ENCODE measurements around the gene GAS5.
A peak's percentile ranks its signal among the peaks of the same experiment; 100 is the strongest.
"Not testable (repeated sequence)": the region's sequence is repeated elsewhere in the genome, so short reads cannot be mapped to it uniquely, and the experiment has no call there.

GAS5 gene

DNA sequence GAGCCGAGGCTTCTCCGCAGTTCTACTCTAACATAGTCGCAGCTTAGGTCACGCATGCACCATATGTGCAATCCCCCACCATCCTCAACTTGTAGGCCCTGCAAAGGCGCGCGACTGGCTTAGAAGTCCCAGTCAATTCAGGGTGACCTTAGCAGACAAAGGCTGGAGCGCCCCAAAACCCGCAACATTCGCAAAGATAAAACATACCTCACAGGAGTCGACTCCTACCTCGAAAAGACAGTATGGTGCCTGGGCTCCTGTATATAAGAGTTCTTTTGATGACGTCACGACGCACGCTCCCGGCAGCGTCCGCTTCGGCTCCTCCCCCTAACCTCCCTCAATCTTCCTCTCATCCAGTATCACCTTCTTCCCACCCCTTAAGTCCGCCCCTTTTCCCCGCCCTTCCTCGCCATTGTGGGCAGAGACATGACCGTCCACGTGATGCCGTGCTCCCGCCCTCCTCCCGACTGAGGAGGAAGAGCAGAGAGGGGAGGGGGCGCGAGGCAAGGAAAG lies at the start of gene GAS5:
Gene GAS5 (minus strand): TSS at position 237 of the 513 bp plus-strand sequence.
- DNase-seq, result peak; percentile 100

DNA sequence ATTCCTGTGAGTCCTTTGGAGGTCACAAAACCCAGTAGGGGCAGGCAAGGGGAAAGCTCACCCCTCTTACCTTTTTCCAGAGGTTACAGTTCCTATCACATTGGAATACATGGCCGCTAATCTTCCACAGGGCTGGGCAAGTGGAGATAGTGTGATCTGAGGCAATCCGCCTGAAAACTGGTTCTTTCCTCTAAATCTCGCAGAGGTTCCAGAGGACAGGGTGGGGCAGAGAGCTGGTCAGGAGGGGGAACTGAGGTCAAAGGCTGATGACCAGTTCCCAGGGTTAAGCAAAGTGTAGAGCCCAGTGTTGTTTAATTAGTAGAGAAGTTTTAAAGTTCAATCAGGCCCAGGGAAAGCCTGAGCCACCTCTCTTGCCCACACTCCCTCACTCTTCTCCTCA lies 49.4 kb upstream of the GAS5 start, which contains the start of gene SERPINC1:
Gene SERPINC1 (minus strand): TSS at position 179 of the 400 bp plus-strand sequence. CDS start 68 bp downstream, at position 111.
- no peak for DNase-seq

DNA sequence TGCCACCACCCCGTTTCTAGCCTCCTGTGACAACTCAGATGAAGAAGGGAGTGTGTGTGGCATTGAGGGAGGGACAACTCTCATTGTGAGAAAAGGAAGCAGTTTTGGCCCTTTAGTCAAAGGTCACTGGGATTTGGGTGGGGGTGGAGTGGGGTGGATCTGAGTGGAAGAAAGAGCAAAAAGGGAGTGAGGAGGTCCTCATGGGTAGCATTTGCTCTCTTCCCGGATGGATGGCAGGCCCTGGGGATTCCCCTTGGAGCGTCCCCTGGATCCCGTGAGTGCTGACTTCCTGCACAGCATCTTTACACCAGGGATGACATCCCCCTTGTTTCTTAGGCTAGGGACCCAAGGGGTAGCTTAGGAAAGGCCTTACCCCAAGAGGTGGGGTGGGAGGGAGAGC lies 48.9 kb upstream of the GAS5 start:
- no peak for DNase-seq

DNA sequence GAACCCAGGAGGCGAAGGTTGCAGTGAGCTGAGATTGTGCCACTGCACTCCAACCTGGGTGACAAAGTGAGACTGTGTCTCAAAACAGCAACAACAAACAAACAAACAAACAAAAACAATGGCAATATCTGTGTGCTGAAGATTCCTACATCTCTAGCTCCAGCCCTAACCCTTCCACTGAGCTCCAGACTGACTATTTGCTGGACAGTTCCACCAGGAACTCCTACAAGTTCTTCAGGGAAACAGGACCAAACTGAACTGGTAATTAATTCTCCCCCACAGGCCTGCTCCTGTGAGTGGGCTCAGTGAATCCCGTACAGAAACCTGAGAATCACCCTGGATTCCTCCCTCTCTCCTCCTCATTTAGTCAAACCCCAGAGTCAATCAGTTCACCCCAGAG lies 47.8 kb upstream of the GAS5 start:
- no peak for DNase-seq

DNA sequence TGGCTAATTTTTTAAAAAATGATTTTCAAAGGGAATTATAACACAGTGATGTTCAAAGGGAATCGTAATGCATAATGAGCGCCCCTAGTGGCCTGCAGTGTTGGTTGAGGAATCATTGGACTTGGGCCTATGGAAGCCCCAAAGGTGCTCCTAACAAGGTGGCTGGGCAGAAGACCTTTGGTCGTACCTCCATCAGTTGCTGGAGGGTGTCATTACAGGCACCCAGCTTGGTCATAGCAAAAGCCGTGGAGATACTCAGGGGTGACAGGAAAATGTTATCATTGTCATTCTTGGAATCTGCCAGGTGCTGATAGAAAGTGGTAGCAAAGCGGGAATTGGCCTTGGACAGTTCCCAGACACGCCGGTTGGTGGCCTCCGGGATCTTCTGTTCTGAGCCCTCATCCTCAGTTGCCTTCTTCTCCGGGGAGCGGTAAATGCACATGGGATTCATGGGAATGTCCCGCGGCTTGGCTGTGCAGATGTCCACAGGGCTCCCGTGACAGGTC lies 46.6 kb upstream of the GAS5 start:
- DNase-seq, result peak; percentile 26

DNA sequence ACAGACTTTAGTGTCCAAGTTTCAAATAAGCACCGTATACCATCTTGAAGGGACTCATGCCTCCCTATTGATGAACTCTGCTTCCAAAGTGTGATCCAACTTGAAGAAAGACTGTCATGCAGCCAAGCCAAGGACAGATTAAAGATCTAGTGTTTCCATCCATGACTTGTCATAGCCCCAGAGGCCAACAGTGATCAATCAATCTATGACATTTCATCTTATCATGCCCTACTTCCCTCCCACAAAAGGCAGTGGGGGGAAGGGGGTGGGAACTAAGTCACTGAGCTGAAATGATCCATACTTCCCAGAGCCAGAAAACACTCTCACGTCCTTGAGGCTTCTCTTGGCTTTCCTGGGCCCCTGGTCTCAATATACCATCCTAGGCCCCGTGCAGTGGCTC lies 45.3 kb upstream of the GAS5 start:
- DNase-seq, result no peak

DNA sequence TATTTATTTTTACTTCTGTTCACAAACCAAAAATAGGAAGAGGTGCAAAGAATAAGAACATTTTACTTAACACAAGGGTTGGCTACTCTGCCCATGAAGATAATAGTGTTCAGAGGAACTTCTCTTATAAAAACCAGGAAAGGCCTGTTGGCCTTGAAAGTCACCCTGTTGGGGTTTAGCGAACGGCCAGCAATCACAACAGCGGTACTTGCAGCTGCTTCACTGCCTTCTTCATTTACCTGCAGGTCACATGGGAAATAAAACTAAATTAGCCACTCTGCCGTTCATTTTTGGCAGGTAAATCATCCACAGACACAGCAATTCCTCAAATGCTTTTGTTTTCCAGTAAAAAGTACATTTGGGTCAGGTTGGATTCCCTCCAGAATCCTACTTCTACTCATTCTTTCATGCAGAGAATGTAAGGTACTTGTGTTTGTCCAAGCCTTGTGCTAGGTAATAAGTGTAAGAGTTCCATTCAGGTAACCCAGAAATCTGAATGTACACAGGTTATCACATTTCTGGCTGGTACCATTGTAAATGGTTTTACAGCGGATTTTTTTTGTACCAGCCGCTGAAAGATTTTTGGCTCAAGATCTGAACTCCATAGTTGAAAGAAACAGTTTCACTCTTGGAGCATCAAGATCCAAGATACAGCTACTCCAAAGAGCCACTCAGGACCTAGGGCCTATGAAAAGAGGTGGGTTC lies 36.2 kb upstream of the GAS5 start:
- DNase-seq, result no peak

DNA sequence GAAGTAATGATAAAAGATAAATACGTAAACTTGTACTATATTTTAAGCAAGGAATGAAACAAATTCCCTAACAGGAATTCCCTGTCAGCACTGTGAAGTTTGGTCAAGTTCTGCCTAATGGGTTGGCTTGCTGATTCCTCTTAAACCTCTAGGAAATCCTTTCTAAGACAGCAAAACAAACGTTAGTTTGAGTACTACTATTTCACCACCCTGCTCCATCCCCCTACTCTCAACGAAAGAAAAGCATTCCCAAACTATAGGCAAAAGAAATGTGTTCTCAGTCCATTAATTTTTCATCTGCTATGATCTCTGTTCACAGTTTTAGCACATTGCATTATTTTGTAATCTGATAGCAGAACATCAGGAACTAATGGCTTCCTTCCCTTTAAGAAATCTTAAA lies 33.2 kb upstream of the GAS5 start:
- no peak for DNase-seq

DNA sequence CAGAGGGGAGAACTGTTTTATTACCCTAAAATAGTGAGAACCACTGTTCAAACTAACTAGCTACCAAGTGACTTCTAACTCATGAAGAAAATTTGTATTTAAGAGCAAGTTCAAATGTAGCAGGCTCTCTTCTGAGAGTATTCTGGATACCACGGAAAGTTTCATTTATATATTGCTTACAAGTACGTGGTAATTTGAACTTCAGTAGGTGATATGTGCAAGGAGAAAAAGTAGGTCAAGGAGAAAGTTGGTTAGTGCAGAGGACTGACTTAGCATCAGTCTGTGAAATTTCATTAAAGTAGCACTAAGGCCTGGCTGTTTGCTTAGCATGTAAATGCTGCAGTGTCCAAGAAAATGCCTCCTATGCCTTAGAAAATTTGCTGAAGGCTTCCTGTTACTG lies 32.6 kb upstream of the GAS5 start:
- DNase-seq, result no peak

DNA sequence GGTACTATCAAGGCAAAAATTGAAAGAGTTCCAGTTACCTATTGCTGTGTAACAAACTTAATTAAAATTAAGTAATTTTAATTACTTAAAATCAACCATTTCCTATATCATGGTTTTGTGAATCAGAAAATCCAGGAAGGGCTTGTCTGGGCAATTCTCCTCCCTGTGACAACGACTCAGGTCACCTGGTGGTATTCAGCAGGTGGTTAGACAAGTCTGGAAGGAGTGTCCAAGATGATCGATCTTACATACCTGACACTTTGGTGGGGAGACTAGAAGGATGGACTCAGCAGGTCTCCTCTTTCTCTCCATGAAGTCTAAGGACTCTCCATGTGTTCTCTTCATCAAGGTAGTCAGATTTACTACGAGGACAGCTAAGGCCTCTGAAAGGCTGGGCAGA lies 26.4 kb upstream of the GAS5 start:
- DNase-seq, result no peak

DNA sequence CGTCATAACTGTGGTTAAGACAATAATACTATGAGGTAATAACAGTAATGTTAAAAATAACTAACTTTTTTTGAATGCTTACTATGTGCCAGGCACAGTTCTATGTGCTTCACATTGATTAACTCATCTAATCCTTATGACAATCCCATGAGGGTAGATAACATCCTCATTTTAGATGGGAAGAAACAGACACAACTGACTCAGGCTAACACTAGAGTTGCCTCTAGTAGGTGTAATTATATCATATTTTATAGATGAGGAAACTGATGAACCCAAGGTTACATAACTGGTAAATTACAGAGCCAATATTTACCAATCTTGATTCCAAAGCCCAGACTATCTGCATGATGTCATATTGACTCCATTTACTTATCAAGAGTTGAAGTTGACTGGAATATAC lies 25.8 kb upstream of the GAS5 start:
- DNase-seq, result no peak

DNA sequence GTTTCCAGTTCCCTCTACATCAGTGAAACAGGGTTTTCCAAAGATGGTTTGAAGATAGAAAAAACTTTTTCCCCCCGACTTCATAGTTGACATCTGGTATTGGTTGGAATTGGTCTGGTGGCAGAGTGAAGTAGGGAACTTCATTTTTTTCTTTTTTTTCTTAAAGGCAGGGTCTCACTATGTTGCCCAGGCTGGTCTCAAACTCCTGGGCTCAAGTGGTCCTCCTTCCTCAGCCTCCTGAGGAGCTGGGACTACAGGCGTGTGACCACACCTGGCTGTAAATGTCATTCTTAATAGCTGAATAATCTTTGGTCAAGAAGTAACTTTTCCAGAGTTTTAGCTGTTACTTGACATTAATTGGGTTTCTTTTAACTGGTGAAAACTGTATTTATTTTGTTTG lies 22.1 kb upstream of the GAS5 start:
- no peak for DNase-seq

DNA sequence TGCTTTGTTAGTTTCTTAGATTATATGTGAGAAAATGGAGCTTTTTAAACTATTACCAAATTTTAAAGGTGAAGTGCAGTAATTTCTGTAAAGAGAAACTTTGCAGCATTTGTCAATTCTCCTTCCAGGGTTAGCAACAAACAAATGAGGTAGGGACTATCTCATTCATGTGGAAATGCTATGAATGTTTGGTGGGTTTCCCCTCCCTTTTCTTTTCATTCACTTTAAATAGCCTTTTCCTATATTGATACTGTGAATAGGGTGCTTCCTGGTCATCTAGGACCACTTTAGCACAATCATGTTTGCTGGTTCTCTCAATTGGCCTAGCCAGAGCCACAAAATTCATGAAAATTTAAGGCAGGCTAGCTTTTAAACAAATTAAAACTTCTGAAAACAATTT lies 21.0 kb upstream of the GAS5 start:
- DNase-seq, result no peak

DNA sequence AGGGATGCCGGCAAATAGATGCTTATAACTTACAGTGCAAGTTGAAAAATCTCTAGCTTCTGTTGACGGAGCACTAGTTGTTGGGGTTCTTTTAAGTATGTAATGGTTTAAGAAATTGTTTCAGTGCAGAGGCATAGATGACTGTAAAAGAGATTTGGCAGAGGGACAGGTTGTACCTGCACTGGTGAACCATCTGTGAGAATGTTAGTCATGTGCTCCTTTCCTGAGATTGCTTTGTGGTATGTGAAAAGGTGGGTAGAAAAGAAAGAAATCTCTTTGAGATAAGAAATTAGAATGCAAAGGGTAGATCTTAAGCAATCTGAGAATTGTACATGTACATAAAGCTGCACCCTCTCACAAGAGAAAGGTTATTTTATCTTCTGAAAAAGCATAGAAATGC lies 19.8 kb upstream of the GAS5 start:
- DNase-seq, result no peak

DNA sequence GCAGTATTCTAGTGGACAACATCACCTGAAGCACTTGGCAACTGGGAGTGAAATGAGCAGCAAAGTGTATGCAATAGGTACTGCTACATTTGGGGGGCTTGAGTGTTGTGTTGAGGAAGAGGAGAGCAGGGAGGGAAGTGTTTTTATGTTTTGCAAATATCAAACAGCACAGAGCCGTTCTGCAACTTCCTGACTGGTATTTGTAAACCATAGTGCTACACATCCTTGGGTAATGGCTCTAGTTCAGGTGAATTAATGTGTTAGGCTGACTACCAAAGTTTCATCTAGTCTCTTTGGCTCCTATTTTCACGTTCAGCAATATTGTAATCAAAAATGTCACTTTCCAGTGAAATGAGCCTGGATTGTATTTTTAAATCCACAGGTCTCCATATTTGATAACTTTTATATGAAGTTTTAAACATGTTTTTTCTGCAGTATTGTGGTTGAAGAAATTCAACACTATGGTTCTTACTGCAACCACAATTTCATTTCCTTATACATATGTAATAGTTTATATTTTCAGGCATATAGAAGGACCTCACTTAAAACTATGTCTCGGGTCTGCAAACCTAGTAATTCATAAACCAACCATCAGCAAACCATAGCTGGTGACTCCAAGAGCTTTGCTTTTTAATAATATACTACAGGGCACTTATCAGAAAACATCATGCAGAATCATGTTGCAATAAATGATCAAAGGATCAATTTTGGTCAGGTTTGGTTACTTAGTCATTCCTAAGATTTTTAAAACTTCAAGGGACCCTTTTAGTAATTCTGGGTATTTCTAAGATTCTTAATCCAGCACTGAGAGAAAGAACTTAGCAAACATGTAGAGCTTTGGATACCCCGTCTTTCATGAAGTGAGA lies 19.2 kb upstream of the GAS5 start:
- DNase-seq, result no peak

DNA sequence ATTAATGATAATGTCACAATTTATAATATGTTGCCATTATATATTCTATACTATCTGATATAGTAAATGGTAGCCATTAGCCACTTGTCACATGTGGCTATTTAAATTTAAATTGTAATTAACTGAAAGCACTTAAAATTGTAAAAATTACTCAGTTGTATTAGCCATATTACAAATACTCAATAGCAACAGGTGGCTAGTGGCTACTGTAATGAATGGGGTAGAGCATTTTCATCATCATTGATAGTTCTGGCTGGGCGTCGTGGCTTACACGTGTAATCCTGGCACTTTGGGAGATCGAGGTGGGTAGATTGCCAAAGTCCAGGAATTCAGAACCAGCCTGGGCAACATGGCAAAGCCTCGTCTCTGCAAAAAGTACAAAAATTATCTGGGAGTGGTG lies 16.9 kb upstream of the GAS5 start:
- DNase-seq, result no peak

DNA sequence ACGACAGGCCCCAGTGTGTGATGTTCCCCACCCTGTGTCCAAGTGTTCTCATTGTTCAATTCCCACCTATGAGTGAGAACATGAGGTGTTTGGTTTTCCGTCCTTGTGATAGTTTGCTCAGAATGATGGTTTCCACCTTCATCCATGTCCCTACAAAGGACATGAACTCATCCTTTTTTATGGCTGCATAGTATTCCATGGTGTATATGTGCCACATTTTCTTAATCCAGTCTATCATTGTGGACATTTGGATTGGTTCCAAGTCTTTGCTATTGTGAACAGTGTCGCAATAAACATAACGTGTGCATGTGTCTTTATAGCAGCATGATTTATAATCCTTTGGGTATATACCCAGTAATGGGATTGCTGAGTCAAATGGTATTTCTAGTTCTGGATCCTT lies 13.3 kb upstream of the GAS5 start:
- DNase-seq, result not testable (repeated sequence)

DNA sequence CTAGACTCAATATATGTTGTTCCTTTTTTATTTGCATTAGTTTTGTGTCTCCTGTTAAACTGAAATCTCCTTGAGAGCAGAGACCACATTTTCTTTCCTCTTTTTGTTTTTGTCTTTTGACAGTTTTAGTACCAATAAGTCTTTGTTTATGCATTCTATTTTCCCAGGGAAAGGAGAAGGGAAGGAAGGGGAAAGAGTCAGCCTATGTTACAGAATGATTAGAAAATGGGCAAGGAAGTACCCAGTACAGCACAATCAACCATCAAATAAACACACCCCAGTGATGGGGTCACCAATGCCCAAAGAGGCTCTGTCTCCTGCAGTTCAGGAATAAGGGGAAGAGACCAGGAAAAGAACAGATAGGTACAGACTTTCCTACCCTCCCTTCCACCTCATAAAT lies 10.5 kb upstream of the GAS5 start:
- DNase-seq, result no peak

DNA sequence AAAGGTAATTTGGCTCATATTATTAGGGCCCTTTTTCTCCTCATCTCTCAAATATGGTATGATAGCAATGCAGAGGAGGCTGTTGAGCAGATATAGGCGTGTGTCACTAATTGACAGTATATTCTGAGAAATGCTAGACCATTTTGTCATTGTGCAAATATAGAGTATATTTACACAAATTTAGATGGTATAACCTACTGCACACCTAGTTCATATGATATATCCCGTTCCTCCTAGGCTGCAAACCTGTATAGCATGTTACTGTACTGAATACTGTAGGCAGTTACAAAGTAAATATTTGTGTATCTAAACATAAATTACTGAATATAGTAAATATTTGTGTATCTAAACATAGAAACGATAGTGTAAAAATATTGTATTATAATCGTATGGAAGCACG lies 8.9 kb upstream of the GAS5 start:
- no peak for DNase-seq

DNA sequence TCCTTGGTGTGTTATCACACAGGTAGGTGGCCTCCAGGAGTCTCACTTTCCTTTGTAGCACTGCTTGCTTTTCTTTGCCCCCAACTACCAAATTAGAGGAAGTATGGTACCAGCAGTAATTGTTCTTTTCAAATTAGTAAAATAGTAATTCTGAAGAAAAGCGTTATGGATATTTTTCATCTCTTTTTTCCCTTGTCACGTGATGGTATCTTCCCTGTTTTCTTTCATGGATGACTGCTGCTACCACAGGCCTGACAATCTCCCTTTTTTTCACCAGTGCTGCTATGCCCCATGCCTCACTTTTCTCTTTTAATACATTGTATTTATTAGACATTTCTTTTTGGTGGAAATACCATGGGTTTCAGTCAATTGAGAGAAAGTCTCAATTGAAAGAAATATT lies 3.7 kb upstream of the GAS5 start:
- DNase-seq, result no peak

DNA sequence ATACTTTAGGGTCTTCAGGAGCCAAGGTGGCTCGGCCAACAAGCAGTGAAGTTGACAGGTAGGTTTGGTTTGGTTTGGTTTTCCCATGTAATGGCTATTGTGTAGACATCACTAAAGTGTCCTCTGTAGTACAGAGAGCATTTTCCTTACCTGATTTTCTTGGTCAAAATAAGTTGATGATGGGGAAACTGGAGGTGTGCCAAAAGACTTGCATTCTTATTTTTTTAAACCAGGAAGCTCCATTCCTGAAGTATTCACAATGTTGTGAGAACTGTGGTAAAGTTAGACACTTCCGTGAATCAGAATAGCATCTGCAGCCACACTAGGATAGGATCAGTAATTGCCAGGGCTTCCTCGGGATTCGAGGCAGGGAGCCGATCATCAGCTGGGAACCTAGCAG lies 3.3 kb upstream of the GAS5 start:
- DNase-seq, result no peak

DNA sequence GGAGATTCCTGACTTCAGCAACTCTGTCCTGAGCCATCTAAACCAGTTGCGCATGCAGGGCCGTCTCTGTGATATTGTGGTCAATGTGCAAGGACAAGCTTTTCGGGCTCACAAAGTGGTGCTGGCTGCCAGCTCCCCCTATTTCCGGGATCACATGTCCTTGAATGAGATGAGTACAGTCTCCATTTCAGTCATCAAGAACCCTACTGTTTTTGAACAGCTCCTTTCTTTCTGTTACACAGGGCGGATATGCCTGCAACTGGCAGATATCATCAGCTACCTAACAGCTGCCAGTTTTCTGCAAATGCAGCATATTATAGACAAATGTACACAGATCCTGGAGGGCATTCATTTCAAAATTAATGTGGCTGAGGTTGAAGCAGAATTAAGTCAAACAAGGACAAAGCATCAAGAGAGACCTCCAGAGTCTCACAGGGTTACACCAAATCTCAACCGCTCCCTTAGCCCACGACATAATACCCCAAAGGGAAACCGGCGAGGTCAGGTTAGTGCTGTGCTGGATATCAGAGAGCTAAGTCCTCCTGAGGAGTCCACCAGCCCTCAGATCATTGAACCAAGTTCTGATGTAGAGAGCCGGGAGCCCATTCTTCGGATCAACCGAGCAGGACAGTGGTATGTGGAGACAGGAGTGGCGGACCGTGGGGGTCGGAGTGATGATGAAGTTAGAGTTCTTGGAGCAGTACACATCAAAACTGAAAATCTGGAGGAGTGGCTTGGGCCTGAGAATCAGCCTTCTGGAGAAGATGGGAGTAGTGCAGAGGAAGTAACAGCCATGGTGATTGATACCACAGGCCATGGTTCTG lies 2.7 kb upstream of the GAS5 start:
- peak; percentile 36 for DNase-seq

DNA sequence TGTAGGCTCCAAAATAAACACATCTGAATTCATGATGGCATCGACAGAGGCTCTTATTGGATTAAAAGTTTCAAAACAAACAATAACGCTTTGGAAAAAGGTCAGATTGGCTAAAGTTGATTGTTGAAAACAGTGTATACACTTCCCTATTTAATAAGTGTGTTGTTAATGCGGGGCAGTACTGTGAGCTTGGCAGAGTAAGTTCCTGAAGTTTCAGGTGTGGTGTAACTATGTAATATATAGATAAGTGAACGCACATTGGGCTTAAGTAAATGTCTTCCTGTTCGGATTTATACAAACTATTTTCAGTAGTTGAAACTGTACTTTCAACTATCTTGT lies 1.2 kb upstream of the GAS5 start:
- no peak for DNase-seq

Data from stimulated activated CD4-positive, alpha-beta T cell treated with anti-CD3 and anti-CD28 coated beads, Interleukin-1b, Interleukin-23, amount 100 ng/mL, for 48 hours (primary cell).